ENCODE results near the gene DPT. TPM values are rescaled to one million over a fixed set of nuclear protein-coding genes. Genes with fewer than 3 reads are reported as not detected.

Gene DPT
- total and polyA plus RNA-seq, 10 of the 15 experiments (the other 5 are each of a cell fraction or from before 2014, with no cell fraction given) = 0.05 to 0.10 TPM; not detected in 8

DNA sequence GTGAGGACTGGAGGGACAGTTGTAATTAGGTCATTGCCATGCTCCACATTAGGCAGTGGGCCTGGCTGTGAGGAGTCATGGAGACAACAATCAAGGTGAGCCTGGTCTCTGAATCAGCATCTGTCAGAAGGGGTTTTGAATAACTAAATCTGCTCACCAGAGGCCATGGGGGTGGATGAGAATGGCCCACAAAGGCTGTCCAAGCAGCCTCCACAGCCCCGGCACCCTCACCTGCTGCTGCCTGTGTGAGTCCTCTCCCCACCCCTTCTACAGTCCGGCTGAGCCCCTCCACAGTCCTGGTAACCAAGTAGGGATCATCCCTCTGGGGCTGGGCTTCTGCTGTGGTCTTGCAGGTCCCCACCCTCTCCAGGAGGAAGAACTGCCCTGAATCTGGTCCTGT, 2.3 kb downstream of the DPT start:
- no peaks in the 10 kb centered on the region for H3K4me1 ChIP-seq (ENCODE audit: control insufficient read depth, insufficient read depth, low read length)
- no peaks in the 10 kb centered on the region for H3K9me3 ChIP-seq (replicated peaks; ENCODE audit: control insufficient read depth, insufficient read depth, low read length)
- H2AFZ ChIP-seq (ENCODE audit: control insufficient read depth, low read depth, low read length) = no peak overlapping the region
- no peak overlapping the region for H3K9ac ChIP-seq (ENCODE audit: control insufficient read depth, insufficient read depth, low read length)
- ChIA-PET POLR2A (no interaction called here), SMC1A (ENCODE audit: uncharacterized antibody, unreplicated experiment) (interaction anchor here (1.6 kb wide), 1 partner anchor 621 kb away, joined by 4 read pairs; no protein-coding TSS in a partner anchor), RAD21 (ENCODE audit: unreplicated experiment) (no interaction called here), CTCF (interaction anchor here (2.0 kb wide), 1 partner anchor 9 kb away, joined by 5 read pairs; no protein-coding TSS in a partner anchor)
- intact Hi-C loops (cut with micrococcal nuclease; ENCODE audit: unreplicated experiment) = no loop called here
- BruUV-seq (replicated peaks) = no TSS peak
- H3K4me2 ChIP-seq (ENCODE audit: control insufficient read depth, insufficient read depth) = no peak overlapping the region
- DNase-seq (ENCODE audit: low read depth, low spot score) = no peak
- no peak for ATAC-seq
- H3K4me3 ChIP-seq = no peak overlapping the region
- no peaks in the 10 kb centered on the region for H4K20me1 ChIP-seq (ENCODE audit: control insufficient read depth, insufficient read depth)
- TF ChIP-seq PML (IDR thresholded peaks at IDR 0.05; ENCODE audit: low read length) (no peak), MXI1 (IDR thresholded peaks at IDR 0.05; ENCODE audit: low read depth, low read length) (no peak), SMARCA5 (IDR thresholded peaks at IDR 0.05) (no peak), TCF7 (IDR thresholded peaks at IDR 0.05; ENCODE audit: borderline replicate concordance) (no peak), CHD4 (IDR thresholded peaks at IDR 0.05) (no peak), CBX3 (IDR thresholded peaks at IDR 0.05; ENCODE audit: borderline replicate concordance, low read depth) (no peak), KLF5 (IDR thresholded peaks at IDR 0.05; ENCODE audit: partially characterized antibody) (no peak), TCF12 (IDR thresholded peaks at IDR 0.05; ENCODE audit: low read depth, low read length) (no peak), LARP7 (IDR thresholded peaks at IDR 0.05) (no peak), ZSCAN29 (IDR thresholded peaks at IDR 0.05) (no peak), JUNB (IDR thresholded peaks at IDR 0.05) (no peak)
- TF ChIP-seq, protein P1, sequence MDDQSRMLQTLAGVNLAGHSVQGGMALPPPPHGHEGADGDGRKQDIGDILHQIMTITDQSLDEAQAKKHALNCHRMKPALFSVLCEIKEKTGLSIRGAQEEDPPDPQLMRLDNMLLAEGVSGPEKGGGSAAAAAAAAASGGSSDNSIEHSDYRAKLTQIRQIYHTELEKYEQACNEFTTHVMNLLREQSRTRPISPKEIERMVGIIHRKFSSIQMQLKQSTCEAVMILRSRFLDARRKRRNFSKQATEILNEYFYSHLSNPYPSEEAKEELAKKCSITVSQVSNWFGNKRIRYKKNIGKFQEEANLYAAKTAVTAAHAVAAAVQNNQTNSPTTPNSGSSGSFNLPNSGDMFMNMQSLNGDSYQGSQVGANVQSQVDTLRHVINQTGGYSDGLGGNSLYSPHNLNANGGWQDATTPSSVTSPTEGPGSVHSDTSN (IDR thresholded peaks at IDR 0.05; ENCODE audit: insufficient replicate concordance, low read depth, low read length) = no peak
- TF ChIP-seq, protein P2, sequence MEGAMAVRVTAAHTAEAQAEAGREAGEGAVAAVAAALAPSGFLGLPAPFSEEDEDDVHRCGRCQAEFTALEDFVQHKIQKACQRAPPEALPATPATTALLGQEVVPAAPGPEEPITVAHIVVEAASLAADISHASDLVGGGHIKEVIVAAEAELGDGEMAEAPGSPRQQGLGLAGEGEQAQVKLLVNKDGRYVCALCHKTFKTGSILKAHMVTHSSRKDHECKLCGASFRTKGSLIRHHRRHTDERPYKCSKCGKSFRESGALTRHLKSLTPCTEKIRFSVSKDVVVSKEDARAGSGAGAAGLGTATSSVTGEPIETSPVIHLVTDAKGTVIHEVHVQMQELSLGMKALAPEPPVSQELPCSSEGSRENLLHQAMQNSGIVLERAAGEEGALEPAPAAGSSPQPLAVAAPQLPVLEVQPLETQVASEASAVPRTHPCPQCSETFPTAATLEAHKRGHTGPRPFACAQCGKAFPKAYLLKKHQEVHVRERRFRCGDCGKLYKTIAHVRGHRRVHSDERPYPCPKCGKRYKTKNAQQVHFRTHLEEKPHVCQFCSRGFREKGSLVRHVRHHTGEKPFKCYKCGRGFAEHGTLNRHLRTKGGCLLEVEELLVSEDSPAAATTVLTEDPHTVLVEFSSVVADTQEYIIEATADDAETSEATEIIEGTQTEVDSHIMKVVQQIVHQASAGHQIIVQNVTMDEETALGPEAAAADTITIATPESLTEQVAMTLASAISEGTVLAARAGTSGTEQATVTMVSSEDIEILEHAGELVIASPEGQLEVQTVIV (IDR thresholded peaks at IDR 0.05; ENCODE audit: borderline replicate concordance, partially characterized antibody) = no peak
- TF ChIP-seq, protein P3, sequence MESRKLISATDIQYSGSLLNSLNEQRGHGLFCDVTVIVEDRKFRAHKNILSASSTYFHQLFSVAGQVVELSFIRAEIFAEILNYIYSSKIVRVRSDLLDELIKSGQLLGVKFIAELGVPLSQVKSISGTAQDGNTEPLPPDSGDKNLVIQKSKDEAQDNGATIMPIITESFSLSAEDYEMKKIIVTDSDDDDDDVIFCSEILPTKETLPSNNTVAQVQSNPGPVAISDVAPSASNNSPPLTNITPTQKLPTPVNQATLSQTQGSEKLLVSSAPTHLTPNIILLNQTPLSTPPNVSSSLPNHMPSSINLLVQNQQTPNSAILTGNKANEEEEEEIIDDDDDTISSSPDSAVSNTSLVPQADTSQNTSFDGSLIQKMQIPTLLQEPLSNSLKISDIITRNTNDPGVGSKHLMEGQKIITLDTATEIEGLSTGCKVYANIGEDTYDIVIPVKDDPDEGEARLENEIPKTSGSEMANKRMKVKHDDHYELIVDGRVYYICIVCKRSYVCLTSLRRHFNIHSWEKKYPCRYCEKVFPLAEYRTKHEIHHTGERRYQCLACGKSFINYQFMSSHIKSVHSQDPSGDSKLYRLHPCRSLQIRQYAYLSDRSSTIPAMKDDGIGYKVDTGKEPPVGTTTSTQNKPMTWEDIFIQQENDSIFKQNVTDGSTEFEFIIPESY (IDR thresholded peaks at IDR 0.05) = no peak
- TF ChIP-seq, protein P4, sequence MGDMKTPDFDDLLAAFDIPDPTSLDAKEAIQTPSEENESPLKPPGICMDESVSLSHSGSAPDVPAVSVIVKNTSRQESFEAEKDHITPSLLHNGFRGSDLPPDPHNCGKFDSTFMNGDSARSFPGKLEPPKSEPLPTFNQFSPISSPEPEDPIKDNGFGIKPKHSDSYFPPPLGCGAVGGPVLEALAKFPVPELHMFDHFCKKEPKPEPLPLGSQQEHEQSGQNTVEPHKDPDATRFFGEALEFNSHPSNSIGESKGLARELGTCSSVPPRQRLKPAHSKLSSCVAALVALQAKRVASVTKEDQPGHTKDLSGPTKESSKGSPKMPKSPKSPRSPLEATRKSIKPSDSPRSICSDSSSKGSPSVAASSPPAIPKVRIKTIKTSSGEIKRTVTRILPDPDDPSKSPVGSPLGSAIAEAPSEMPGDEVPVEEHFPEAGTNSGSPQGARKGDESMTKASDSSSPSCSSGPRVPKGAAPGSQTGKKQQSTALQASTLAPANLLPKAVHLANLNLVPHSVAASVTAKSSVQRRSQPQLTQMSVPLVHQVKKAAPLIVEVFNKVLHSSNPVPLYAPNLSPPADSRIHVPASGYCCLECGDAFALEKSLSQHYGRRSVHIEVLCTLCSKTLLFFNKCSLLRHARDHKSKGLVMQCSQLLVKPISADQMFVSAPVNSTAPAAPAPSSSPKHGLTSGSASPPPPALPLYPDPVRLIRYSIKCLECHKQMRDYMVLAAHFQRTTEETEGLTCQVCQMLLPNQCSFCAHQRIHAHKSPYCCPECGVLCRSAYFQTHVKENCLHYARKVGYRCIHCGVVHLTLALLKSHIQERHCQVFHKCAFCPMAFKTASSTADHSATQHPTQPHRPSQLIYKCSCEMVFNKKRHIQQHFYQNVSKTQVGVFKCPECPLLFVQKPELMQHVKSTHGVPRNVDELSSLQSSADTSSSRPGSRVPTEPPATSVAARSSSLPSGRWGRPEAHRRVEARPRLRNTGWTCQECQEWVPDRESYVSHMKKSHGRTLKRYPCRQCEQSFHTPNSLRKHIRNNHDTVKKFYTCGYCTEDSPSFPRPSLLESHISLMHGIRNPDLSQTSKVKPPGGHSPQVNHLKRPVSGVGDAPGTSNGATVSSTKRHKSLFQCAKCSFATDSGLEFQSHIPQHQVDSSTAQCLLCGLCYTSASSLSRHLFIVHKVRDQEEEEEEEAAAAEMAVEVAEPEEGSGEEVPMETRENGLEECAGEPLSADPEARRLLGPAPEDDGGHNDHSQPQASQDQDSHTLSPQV (IDR thresholded peaks at IDR 0.05) = no peak
- H3K27ac ChIP-seq (ENCODE audit: control insufficient read depth, insufficient read depth) = no peak overlapping the region
- in situ Hi-C loops (cut with MboI) = no loop called here
- no peaks in the 10 kb centered on the region; a peak in 2 of 4 replicates for H3K27me3 ChIP-seq (replicated peaks in 1 of 2; ENCODE audit: control insufficient read depth in 2 of 2, insufficient read depth in 2 of 2, low read length in 1 of 2)
- 0% methylated on average over 2 of the region's 2 CpGs for WGBS (ENCODE audit: insufficient coverage, insufficient replicate concordance, low lambda C conversion rate, missing lambda C conversion rate)
- no peak for FAIRE-seq
- H3K79me2 ChIP-seq (ENCODE audit: control insufficient read depth, insufficient read depth, low read length) = no peaks in the 10 kb centered on the region
- H3K36me3 ChIP-seq (ENCODE audit: control insufficient read depth in 2 of 2, insufficient read depth in 2 of 2, low read length in 1 of 2) = no peaks in the 10 kb centered on the region
